NCI-H345 treated with DMSO at 0.1 percent for 48 hours (cell line): ENCODE measurements around the gene AOPEP.

Source experiments
- DNase-seq: peaks from one replicate; lab custom pipeline; 2025; ENCODE audit not compliant: unreplicated experiment; lab: John Stamatoyannopoulos, UW

The AOPEP gene

DNA sequence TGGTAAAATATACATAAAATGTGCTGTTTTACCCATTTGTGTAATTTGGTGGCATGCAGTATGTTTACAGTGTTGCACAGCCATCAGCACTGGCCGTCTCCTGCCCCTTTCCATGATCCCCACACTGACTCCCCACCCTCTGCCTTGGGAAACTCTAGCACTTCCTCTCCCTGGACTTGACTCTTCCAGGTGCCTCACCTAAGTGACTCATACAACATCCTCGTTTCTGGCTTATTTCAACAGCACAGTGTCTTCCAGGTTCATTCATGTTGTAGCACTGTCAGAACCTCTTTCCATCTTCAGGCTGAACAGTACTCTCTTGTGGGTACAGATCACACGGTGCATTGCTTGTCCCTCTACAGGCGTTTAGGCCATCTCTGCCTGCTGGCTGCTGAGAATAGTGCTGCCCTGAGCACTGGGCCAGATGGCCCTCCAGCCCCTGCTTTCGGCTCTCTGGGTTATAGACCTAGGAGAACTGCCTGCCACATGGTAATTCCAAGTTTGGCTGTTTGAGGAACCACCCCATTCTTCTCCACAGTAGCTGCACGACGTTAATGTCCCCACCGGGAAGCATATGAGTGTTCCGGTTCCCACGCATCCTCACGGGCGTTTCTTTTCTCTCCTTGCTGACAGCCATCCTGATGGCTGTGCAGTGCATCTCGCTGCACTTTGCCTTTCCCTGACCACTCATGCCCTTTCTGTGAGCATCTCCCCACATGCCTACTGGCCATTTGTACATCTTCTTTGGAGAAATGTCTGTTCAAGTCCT is 379.2 kb downstream of the AOPEP start:
- no peak for DNase-seq

DNA sequence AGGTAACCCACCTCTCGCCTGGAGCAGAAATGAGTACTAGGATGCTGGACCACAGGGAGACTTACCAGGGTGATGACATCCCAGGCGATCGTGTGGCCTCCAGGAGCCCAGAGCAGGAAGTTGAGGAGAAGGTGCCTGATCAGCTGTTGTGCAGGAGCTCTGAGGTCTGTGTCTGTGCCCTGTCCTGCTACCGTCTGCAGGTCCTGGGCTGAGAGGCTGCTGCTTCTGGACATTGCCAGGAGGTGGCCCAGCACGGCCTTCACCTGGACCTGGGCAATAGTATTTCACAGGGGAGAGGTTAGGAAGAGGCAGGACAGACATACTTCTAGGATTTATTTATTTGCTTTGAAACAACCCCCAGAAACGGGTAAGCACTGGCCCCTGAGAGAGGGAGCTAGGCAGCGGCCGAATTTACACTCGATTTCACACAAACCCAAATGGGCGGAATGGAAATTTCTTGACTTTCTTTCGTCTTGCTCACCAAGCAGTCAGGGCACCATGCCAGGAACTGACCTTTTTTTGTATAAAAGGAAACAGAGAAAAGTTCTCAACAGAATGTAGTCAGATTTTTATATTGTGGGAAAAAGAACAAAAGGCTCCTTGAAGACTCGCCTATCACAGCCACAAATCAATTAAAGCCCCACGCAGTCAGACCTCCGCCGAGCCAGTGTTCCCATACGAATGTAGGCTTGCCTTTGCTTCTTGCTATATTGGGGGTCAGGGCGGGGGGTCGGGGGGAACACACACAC is 380.7 kb downstream of the AOPEP start:
- DNase-seq, result no peak

DNA sequence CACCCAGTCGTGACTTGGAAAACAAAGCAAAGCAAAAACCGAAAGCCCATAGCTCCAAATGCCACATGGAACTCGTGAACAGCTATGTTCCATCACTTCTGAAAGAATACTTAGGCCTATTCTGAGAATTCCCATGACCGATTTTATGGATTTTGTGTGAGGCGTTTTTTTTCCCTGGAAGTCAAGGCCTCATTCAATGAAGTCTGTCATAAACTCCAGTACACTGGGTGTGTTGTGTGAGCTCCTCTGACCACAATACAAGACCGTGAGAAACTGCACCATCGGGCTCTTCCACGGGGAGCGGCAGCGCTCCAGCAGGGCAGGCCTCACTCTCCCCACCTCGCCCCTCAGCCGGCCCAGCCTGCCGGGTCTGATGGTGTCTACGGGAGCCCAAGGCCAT is 381.5 kb downstream of the AOPEP start:
- DNase-seq, result no peak

DNA sequence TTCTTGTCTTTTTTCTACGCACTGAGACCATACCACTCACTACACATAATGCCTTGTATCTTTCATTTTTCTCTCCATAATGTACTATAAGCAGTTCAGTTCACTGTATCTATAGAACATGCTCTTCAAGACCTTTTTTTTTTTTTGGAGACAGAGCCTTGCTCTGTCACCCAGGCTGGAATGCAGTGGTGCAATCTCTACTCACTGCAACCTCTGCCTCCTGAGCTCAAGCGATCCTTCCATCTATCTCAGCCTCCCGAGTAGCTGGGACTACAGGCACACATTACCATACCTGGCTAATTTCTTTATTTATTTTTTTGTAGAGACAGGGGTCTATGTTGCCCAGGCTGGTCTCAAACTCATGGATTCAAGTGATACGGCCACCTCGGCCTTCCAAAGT is 382.3 kb downstream of the AOPEP start:
- DNase-seq, result no peak

DNA sequence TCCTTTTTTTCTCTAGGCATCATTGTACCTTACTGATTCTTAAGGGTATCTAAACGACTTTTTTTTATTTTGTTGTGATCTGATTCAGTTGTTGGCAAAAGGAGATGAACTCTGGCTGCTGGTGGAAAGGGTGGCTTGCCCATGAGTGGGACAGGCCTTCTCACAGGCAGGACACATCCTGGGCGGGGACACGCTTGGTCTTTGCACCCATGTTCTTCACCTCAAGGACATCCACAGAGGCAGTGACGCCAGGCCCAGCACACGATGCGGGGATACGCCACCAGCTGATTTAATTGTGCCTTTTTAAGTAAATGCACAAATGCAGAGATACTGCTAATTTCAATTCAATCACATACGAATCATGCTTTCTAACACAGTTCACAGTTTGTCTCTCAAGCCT is 383.0 kb downstream of the AOPEP start:
- no peak for DNase-seq

DNA sequence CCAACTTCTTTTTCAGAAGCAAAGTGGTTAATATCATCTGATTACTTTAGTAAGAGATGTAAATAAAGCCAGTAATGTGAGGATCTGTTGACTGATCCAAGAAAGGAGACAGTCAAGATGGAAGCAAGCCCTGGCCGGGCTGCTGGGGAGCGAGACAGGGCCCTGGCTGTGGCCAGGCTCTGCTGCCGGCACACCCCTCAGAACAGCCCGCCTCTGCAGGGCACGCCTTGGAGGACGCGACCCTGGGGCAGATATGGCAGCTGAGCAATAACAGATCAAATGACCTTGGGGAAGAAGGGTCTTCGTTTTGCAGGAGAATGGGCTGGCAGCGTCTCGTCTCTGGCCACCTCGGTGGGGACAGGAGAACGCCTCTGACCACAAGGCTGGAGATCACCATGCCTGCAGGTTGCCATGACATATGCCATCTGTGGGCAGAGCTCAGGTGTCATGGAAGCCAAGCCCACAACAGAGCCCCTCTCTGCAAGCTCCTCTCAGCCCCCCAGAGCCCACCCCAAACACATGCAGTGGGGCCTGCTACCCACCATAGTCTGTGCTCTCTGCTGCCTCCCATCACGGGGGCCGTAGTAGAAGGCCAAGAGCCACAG is 384.5 kb downstream of the AOPEP start:
- DNase-seq, result no peak

DNA sequence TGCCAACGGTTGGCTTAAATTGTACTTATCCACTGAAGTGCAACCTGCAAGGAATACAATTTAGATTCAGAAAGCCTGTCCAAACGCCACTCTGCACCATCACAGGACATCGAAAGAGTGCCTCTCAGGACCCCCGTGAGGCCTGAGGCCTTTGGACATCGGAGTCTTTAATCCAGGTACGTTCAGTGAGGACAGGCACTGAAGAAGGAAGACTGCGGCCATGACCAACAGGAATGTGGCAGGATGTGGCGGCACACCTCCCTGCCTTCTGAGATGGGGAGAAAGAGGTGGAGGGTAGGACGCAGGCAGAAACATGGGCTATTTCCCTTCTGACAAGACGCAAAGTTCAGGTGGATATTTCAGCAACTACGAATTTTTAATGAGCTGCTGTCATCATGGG is 385.2 kb downstream of the AOPEP start:
- no peak for DNase-seq

DNA sequence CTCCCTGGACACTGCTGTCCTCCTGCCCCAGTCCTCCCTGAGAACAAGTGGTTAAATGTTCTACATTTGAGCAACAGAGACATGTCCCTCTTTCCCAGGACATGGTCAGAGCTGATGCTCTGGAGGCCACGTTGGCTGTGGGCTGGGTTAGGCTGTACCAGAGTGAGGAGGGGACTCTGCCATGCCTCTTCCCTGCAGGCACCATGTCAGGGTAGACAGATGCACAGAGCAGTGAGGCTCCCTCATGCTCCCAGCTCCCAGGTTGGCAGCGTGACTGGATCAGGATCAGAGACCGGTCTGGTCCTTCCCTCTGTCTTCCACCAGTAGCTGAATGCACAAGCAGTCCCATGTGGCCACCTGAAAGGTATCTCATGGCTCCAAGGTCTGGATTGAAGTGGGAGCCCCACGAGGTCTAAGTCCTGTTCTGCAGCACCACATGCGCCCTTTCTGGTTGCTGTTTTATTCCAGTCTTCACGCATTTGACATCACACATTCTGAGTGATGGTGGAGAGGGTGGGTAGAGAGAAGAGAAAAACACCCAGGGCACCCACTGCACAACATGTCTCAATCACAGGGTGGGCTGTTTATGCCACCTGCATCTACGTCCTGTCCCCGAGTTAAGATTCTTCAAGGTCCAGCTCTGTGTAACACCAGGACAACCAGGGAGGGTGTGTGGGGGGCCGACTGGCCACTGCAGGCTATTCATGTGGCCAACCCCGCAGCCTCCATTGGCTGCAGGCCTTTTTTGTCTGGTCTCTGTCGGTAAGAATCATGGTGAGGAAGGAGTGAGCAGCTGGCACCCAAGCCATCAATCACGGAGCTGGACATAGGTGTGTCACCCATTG is 386.2 kb downstream of the AOPEP start:
- no peak for DNase-seq

DNA sequence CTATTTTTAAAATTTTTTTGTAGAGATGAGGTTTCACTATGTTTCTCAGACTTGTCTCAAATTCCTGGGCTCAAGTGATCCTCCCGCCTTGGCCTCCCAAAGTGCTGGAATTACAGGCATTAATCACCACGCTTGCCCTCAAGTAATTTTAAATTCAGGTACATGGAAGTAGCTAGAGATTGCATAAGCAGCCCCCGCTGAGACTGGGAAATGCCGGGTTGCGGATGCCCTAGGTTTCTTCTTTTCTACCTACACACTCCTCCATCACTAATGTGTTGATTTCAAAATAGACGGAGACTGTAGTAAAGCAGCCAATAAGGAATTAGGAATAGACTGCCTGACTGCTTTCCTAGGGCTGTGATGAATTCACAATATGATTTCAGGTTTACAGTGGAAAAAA is 388.6 kb downstream of the AOPEP start:
- no peak for DNase-seq

DNA sequence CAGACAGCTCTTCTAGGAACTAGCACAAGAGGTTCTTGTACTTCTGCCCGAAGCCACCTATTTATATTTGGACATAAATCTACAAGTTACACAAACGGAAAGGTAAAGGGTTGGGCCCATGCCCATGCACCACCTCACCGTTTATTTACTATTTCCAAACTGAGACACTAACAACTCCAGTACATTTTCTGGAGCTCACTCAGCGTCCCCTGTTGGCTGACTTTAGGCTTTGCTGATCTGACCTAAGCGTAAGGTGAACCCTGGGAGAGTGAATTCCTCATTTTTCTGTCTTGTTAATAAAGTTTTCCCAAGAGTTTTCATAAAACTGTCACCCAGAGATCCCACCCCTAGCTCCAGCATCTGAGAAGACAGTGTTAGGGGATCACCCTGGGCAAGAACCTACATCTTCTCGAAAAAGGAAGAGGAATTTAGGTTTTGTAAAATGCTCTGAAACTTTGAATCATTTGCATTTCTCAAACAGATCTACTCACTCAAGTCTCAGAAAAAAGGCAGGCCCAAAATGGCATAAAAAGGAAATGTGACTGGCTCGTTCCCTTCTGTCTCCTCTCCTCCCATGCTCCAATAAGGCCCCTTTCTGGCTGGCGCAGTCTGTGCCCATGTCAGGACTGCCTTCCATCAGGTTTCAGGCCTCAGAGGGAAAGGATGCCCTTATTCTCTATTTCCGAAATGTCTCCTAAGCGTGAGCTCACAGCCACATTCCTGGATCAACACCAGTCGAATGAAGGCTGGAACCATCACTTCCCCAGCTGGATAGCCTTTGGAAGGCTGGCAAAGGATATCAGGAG is 389.7 kb downstream of the AOPEP start:
- no peak for DNase-seq

DNA sequence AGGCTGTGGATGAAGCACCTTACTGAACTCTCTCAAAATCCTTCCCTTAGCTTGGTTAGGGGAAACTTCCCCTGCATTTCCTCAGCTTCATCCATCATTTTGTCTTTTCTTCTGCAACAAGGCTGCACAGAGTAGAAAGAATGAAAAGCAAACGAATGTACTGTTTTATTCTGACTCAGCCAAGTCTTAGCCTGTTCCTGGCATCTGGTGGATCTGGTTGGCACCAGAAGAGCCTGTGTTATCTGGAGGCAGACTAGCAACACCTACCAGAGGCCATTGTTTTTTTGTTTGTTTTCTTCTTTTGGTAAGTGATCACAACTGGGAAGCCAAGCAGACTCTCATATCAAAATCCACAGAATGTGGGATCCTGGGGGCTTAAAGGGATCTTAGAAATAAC is 390.3 kb downstream of the AOPEP start:
- no peak for DNase-seq

DNA sequence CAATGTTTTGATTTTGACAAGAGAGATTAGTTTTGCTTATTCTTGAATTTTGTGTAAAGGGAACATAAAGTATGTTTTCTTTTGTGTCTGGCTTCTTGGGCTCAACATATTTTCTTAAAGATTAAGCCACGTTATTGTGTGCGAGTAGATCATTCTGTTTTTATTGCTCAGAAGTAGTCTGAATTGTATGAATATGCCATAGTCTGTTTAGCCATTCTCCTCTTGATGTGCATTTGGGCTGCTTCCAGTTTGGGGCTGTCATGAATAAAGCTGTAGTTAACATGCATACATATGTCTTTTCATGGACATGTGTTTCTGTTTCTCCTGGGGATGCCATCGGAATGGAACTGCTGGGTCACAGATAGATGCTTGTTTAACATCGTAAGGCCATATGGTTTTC is 392.1 kb downstream of the AOPEP start:
- DNase-seq, result no peak

DNA sequence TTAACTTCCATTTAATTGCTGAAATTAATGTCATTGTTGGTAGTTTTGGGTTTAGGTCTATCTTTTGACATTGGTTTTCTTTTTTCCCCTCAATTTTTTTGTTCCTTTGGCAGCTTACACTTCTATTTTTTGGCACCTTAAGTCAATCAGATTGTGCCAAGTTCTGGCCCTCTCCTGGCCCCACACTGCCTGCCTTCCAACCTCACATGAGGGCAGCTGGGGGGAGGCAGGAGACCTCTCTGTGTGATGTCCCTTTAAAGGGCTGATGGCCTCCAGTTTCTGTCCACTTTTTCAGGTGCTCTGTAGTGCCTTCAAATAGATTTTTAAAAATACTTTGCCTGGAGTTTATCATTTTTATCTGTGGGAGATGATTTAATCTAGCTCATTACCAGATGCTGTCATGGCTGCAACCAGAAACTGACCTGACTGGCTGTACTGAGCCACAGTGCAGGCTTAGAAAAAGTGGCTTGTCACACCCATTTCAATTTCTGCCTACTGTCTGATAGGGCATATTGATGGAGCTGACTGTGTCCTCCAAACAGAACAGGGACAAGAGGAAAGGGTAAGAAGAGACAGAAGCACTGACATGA is 394.4 kb downstream of the AOPEP start:
- no peak for DNase-seq

DNA sequence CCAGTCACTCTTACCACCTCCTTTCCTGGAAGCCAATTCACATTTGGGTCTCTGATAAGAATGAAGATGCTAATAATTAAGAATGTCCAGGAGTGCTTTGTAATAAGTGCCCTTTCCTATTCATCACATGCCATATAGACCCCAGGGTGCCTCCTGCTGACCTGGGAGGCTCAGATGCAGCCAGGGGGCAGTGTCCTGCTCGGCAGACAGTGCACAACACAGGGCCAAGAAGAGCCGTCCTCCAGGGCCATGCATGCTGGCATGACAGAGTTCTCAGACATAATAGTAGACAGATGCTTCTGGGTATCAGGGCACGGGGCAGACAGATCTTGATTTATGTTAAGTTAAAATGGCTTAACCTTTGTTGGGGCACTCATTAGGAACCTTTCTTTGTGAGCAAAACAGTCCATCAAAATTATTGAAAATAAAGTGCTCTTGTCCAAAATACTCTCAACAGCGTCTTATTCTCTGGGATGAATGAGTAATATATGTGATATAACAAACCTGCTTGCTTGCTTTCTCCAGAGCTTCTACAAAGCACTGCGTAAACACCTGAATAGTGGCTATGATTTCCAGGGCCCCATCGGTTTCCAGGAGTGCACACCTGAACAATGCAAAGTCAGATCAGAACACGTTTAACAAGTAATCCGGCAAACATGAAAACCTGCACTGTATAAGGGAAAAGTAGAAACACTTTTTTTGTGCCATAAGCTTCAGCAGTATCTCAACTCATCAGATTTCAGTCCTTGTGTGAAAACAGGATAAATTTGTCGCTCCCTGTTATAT is 398.3 kb downstream of the AOPEP start:
- no peak for DNase-seq

DNA sequence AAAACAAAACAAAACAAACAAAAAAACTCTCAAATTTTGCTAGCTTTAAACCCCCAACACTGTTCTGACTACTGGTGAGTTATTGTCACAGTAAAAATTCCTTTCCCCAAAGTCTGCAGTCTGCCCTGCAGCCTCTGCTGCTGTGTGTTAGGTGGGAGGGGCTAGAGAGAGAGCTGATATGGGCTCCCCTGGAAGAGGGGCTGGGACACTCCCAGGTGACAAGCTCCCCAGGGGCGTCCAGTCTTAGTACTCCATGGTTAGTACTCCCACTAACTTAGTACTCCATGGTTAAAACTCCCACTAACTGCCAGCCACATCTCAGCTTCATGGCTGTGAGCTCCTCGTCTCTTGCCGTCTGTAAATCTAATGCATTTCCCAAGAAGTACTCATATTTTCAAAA is 399.2 kb downstream of the AOPEP start:
- DNase-seq, result no peak

DNA sequence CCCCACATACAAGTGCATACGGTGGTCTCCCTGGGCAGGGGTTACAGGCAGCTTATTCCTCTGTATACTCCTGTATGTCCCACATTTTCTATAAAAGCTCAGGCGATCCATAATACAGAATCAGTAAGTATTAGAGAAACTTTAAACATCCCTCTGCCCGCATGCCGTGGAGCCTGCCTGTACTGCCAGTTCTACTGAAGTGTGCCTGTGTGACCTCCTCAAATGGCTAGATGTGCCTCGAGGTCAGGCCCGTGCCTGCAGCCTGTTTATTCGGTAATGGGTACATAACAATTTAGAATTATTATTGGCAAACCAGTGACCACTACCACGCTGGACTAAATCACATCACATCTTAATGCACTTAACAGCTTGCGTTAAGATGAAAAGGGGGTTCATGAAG is 400.2 kb downstream of the AOPEP start:
- no peak for DNase-seq

DNA sequence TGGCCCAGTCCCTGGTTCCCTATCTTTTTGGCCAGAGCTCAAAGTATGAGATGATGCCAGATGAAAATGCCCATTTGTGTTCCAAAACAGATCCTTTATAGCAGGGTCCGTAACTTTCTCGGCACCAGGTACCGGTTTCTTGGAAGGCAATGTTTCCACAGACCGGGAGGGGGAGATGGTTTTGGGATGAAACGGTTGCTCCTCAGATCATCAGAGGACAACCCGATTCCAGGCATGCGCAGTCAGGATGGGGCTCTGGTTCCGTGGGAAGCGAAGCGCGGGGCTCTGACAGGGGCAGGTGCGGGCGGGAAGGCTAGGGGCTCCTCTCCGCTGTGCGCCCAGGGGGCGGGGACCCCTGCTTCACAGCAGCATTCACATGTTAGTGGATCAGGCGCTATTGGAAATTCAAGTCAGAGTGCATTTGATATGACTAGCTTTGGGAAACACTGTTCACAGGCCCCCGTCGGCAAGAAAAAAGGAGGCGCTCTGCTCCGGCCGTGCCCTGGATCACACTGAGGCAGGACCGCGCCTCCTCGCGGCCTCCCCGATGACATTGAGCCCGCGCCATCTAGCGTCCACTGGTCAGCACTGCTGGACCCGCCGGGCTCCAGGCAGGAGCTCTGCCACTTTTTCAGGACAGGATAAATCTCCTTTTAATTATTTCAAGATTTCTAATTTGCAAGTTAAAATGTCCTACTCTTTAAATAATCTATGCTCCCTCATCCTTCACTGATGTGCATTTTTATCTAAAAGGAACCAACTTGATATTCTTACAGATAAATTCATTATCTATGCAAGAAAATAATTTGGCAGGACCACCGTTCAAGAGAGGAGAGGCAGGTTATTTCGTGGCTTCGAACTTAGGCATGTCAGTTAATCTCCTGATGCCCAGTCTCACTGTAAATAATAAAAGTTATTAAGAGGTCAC is 401.0 kb downstream of the AOPEP start:
- peak; percentile 12 for DNase-seq

DNA sequence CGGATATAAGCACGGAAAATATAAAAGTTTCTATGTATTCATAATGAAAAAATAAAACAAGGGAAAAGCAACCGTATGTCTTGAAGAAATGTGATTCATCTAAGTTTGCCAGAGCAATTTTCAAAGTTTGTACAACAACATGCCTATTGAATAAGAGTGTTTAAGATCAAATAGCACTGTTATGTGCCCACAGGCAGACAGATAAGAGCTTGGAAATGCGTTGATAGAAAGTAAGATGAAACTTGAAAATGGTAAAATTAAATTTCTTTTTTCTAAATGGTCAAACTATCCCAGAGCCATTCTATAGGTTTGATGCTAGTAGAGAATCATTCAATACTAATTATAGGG is 401.7 kb downstream of the AOPEP start:
- DNase-seq, result no peak
